H1 (cell line): ENCODE measurements around the gene PEAK1. TPM values are rescaled to one million over a fixed set of nuclear protein-coding genes. Genes with fewer than 3 reads are reported as not detected.

Experiments used
- CTCF ChIA-PET: fragments of 300-600 bp; sonication (Branson Sonifier 250); formaldehyde crosslinking; loops from one replicate; lab custom pipeline; 2021; ENCODE audit not compliant: partially characterized antibody; lab: Charles Lee
- POLR2A ChIA-PET: fragments of 300-600 bp; sonication (Branson Sonifier 250); formaldehyde crosslinking; loops from one replicate; lab custom pipeline; 2021; ENCODE audit warnings: inconsistent platforms; ENCODE audit not compliant: partially characterized antibody; lab: Charles Lee
- DNase-seq, 2 experiments: peaks; one replicate each; pipeline versions ENCODE4 v3.0.0 to v3.0.0-alpha.2; 2010 to 2022; ENCODE audit warnings: low spot score in 2 of 2, low read depth in 1 of 2, mixed read lengths in 1 of 2
- FAIRE-seq: peaks from 2 replicates; lab custom pipeline; 2011; peaks lifted over from hg19 to GRCh38; lab: Jason Lieb, UNC
- H2AFZ ChIP-seq: 2 replicates; pipeline ENCODE4 v1.8.1; 2012; ENCODE audit warnings: low read length, inconsistent platforms
- H2AK5ac ChIP-seq: 2 replicates; pipeline ENCODE4 v1.6.1; 2013; ENCODE audit warnings: low read depth, low read length
- H2BK120ac ChIP-seq: replicated peaks from 2 replicates; pipeline ENCODE3; 2013; ENCODE audit warnings: low read depth, low read length, inconsistent platforms
- H2BK12ac ChIP-seq: 2 replicates; pipeline ENCODE4 v1.6.1; 2013; ENCODE audit warnings: low read depth, low read length
- H2BK15ac ChIP-seq: 2 replicates; pipeline ENCODE4 v1.6.1; 2013; ENCODE audit warnings: low read length
- H2BK20ac ChIP-seq: 2 replicates; pipeline ENCODE4 v1.6.1; 2013; ENCODE audit warnings: low read length
- H2BK5ac ChIP-seq: 2 replicates; pipeline ENCODE4 v1.6.1; 2013; ENCODE audit warnings: low read depth, low read length
- H3K14ac ChIP-seq: 2 replicates; pipeline ENCODE4 v1.6.1; 2013; ENCODE audit warnings: inconsistent platforms; ENCODE audit not compliant: insufficient read length
- H3K18ac ChIP-seq: 2 replicates; pipeline ENCODE4 v1.6.1; 2013; ENCODE audit warnings: low read length; ENCODE audit errors: extremely low read depth
- H3K23ac ChIP-seq: 2 replicates; pipeline ENCODE4 v1.6.1; 2013; ENCODE audit warnings: inconsistent platforms; ENCODE audit not compliant: insufficient read length
- H3K23me2 ChIP-seq: 2 replicates; pipeline ENCODE4 v1.6.1; 2013; ENCODE audit warnings: low read depth, low read length
- H3K27ac ChIP-seq: 2 replicates; pipeline ENCODE4 v1.6.1; 2011; ENCODE audit warnings: low read depth, low read length, inconsistent platforms
- H3K27me3 ChIP-seq, 4 experiments: replicated peaks in 1 of 4; 1 replicate in 1 of 4; 2 replicates in 3 of 4; pipeline versions ENCODE4 v1.6.1 to v1.8.1; 2011 to 2013; ENCODE audit warnings: low read length in 3 of 4, mild to moderate bottlenecking in 3 of 4, inconsistent platforms in 2 of 4, mixed read lengths in 2 of 4, moderate library complexity in 1 of 4; ENCODE audit not compliant: control insufficient read depth in 3 of 4, insufficient read depth in 3 of 4; ENCODE audit errors: extremely low read depth in 1 of 4
- H3K36me3 ChIP-seq, 4 experiments: 2 replicates each; pipeline versions ENCODE4 v1.6.1 to v1.8.1; 2011 to 2013; ENCODE audit warnings: mild to moderate bottlenecking in 4 of 4, low read length in 3 of 4, moderate library complexity in 2 of 4, control low read depth in 1 of 4, inconsistent platforms in 1 of 4; ENCODE audit not compliant: insufficient read depth in 4 of 4, control insufficient read depth in 2 of 4
- H3K4ac ChIP-seq: replicated peaks from 2 replicates; pipeline ENCODE3; 2013; ENCODE audit warnings: low read length, low read depth, mixed read lengths, inconsistent platforms; ENCODE audit not compliant: insufficient read length
- H3K4me1 ChIP-seq, 4 experiments: replicated peaks in 1 of 4; 1 replicate in 1 of 4; 2 replicates in 3 of 4; pipeline versions ENCODE4 v1.6.1 to v1.8.1; 2011 to 2013; ENCODE audit warnings: low read length in 3 of 4, inconsistent platforms in 2 of 4, mixed read lengths in 1 of 4; ENCODE audit not compliant: insufficient read depth in 4 of 4, control insufficient read depth in 3 of 4
- H3K4me2 ChIP-seq, 2 experiments: 2 replicates each; pipeline versions ENCODE4 v1.6.1 to v1.8.1; 2011 to 2013; ENCODE audit warnings: low read depth in 2 of 2, low read length in 2 of 2, control low read depth in 1 of 2, inconsistent platforms in 1 of 2, mild to moderate bottlenecking in 1 of 2; ENCODE audit not compliant: insufficient read depth in 1 of 2
- H3K4me3 ChIP-seq, 4 experiments: fragments of 200-600, 300-600 bp in 1 of 4; sonication (generic), shearing (Covaris generic), sonication (Bioruptor Twin) in 1 of 4; 2 replicates each; pipeline versions ENCODE4 v1.5.1 to v1.8.1; 2011 to 2016; ENCODE audit warnings: low read length in 4 of 4, low read depth in 3 of 4, control low read depth in 2 of 4, inconsistent platforms in 2 of 4, mild to moderate bottlenecking in 2 of 4, mixed read lengths in 1 of 4, moderate library complexity in 1 of 4; ENCODE audit not compliant: insufficient read depth in 2 of 4; ENCODE audit errors: extremely low read depth in 1 of 4
- H3K56ac ChIP-seq: replicated peaks from 2 replicates; pipeline ENCODE3; 2013; ENCODE audit warnings: low read depth, mild to moderate bottlenecking, mixed read lengths, low read length, inconsistent platforms; ENCODE audit not compliant: insufficient read length
- H3K79me1 ChIP-seq: 2 replicates; pipeline ENCODE4 v1.6.1; 2013; ENCODE audit warnings: low read depth, low read length, control low read depth
- H3K79me2 ChIP-seq, 2 experiments: 2 replicates each; pipeline versions ENCODE4 v1.6.1 to v1.8.1; 2012 to 2013; ENCODE audit warnings: low read length in 2 of 2, mild to moderate bottlenecking in 2 of 2, inconsistent platforms in 1 of 2; ENCODE audit not compliant: insufficient read depth in 2 of 2, control insufficient read depth in 1 of 2
- H3K9ac ChIP-seq, 4 experiments: replicated peaks in 1 of 4; 1 replicate in 1 of 4; 2 replicates in 3 of 4; pipeline versions ENCODE4 v1.6.1 to v1.8.1; 2011 to 2013; ENCODE audit warnings: low read depth in 3 of 4, low read length in 3 of 4, control low read depth in 2 of 4, mild to moderate bottlenecking in 2 of 4, moderate library complexity in 2 of 4, inconsistent platforms in 1 of 4; ENCODE audit errors: extremely low read depth in 1 of 4
- H3K9me3 ChIP-seq, 2 experiments: 2 replicates each; pipeline versions ENCODE4 v1.6.1 to v1.8.1; 2012 to 2013; ENCODE audit warnings: mild to moderate bottlenecking in 2 of 2, moderate library complexity in 2 of 2, control low read depth in 1 of 2, inconsistent platforms in 1 of 2, low read depth in 1 of 2, low read length in 1 of 2, mixed read lengths in 1 of 2; ENCODE audit not compliant: insufficient read depth in 2 of 2
- H4K20me1 ChIP-seq, 2 experiments: replicated peaks in 1 of 2; 2 replicates each; pipeline versions ENCODE3 to v1.8.1; 2011 to 2013; ENCODE audit warnings: inconsistent platforms in 2 of 2, low read length in 2 of 2, mild to moderate bottlenecking in 1 of 2; ENCODE audit not compliant: insufficient read depth in 2 of 2, control insufficient read depth in 1 of 2
- H4K5ac ChIP-seq: 2 replicates; pipeline ENCODE4 v1.6.1; 2013; ENCODE audit warnings: low read length, low read depth, mixed read lengths, inconsistent platforms; ENCODE audit not compliant: insufficient read length
- H4K8ac ChIP-seq: 2 replicates; pipeline ENCODE4 v1.8.0; 2013; ENCODE audit warnings: mild to moderate bottlenecking, moderate library complexity, low read length, inconsistent platforms; ENCODE audit not compliant: insufficient read depth; ENCODE audit errors: extremely low read depth
- H4K91ac ChIP-seq: replicated peaks from 2 replicates; pipeline ENCODE3; 2013; ENCODE audit warnings: low read length, mixed read lengths, inconsistent platforms; ENCODE audit not compliant: insufficient read length
- BACH1 ChIP-seq: IDR thresholded peaks from 2 replicates; pipeline ENCODE4 v1.6.1; 2012; ENCODE audit warnings: low read length, improper control_type of control experiment
- EP300 ChIP-seq, 2 experiments: IDR thresholded peaks; 1 replicate in 1 of 2; 2 replicates in 1 of 2; pipeline ENCODE4 v1.6.1; 2011 to 2012; ENCODE audit warnings: low read depth in 2 of 2, low read length in 2 of 2, mild to moderate bottlenecking in 2 of 2, borderline replicate concordance in 1 of 2, inconsistent platforms in 1 of 2, moderate library complexity in 1 of 2
- FOSL1 ChIP-seq: IDR thresholded peaks from 2 replicates; pipeline ENCODE4 v1.6.1; 2011; ENCODE audit warnings: mild to moderate bottlenecking, low read depth, low read length, moderate library complexity; ENCODE audit not compliant: insufficient read depth
- KDM1A ChIP-seq: fragments of 200-600, 300-600 bp; sonication (generic); IDR thresholded peaks from 2 replicates; pipeline ENCODE4 v1.7.1; 2016; ENCODE audit warnings: mild to moderate bottlenecking, low read length, borderline replicate concordance
- KDM5A ChIP-seq: fragments of 200-600 bp; IDR thresholded peaks from 2 replicates; pipeline ENCODE4 v1.7.1; 2012; ENCODE audit warnings: mild to moderate bottlenecking, low read length, inconsistent platforms, mixed read lengths
- POLR2AphosphoS5 ChIP-seq: IDR thresholded peaks from 2 replicates; pipeline ENCODE4 v1.6.1; 2011; ENCODE audit warnings: low read depth, low read length
- POU5F1 ChIP-seq: IDR thresholded peaks from 2 replicates; pipeline ENCODE4 v1.6.1; 2011; ENCODE audit warnings: low read depth, mild to moderate bottlenecking, low read length, moderate library complexity
- SIRT6 ChIP-seq: IDR thresholded peaks from one replicate; pipeline ENCODE4 v1.7.1; 2012; ENCODE audit warnings: low read length, inconsistent platforms
- TEAD4 ChIP-seq: IDR thresholded peaks from 2 replicates; pipeline ENCODE4 v1.6.1; 2012; ENCODE audit warnings: low read depth, low read length, inconsistent platforms, mixed read lengths
- USF2 ChIP-seq: IDR thresholded peaks from 2 replicates; pipeline ENCODE4 v1.6.1; 2011; ENCODE audit warnings: low read length, improper control_type of control experiment
- ZNF274 ChIP-seq: IDR thresholded peaks from 2 replicates; pipeline ENCODE4 v1.7.0; 2012; ENCODE audit warnings: low read length, borderline replicate concordance; ENCODE audit errors: extremely low read depth
- WGBS, 2 experiments: shearing (Covaris generic) in 1 of 2; methylation state at CpG; one replicate each; pipeline versions ENCODE4 v1.1.6 to v1.1.7; 2013 to 2015; ENCODE audit warnings: low lambda C conversion rate in 2 of 2, mixed read lengths in 2 of 2, inconsistent platforms in 1 of 2, low coverage in 1 of 2, missing lambda C conversion rate in 1 of 2; ENCODE audit not compliant: insufficient replicate concordance in 2 of 2, insufficient coverage in 1 of 2, insufficient read length in 1 of 2; ENCODE audit errors: extremely low coverage in 1 of 2, missing lambda C conversion rate in 1 of 2; 5-methylcytosine and 5-hydroxymethylcytosine counted together
- polyA plus RNA-seq, 7 experiments: library from polyadenylated mRNA; depleted of rRNA in 3 of 7; stranded (reverse) in 5 of 7; unstranded in 2 of 7; fragments of >200 nt in 5 of 7; fragments of 200-250 nt in 2 of 7; gene quantifications; 1 replicate in 5 of 7; 2 replicates in 1 of 7; 4 replicates in 1 of 7; pipeline versions ENCODE4 v1.2.1 to v1.2.3, GENCODE V29; 2011 to 2013; ENCODE audit warnings: missing spikeins in 2 of 7, mixed read lengths in 2 of 7
- total RNA-seq: library from RNA; stranded (reverse); fragmentation: NEBNext Ultra II Directional; extraction: Animal tissue kit (Norgen Biotek cat#: 25700); gene quantifications from 2 replicates; pipeline ENCODE4 v1.2.1, GENCODE V29; 2021

PEAK1 gene
- total and polyA plus RNA-seq, 2 of the 8 experiments (the other 6 are each of a cell fraction or from before 2014, with no cell fraction given): 8.8 to 44.8 TPM

DNA sequence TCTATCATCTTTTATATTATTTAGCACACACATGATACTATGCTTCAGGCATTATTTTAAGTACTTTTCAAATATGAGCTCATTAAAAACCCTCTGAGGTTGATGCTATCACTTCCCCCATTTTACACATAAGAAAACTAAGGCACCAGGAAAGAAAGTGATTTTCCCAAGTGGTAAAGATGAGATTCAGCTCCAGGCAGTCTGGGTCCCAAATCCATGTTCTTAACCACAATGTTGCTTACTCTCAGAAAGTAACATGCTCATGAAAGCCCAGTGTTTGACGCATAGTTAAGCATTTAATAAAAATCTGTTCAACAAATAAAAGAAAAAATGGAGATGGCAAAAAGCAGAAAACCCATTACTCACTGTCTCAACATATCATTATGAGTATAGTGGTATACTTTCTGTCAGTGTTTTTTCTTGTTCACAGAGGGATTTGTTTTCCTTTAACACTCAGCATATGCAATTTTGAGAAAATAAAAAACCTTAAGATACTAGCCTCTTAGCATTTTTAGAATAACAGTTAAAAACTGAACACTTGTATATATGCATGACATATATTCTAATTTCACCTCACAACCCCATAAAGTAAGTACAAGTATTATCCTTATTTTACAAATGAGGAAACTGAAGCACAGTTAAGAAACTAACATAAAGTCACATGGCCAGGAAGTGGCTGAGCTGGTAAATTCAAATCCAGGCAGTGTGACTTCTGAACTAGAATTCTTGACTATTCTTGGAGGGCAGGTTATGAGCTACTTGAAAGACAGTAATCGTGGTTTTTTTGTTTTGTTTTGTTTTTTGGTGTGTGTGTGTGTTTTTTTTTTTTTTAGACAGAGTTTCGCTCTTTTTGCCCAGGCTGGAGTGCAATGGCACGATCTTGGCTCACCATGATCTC lies 10.4 kb downstream of the PEAK1 start:
- FAIRE-seq (no peak), DNase-seq (no peak)
- H4K8ac ChIP-seq: no peak overlapping the region
- peaks cover 0 to 5% (median 0%) of the 10 kb centered on the region in 4 experiments; a peak in 3 of 7 replicates for H3K4me1 ChIP-seq
- H3K27me3 ChIP-seq: no peaks in the 10 kb centered on the region
- 88% methylated on average over 4 of the region's 4 CpGs; no CpG with 5 or more reads in 1 of the 2 experiments for WGBS, 2 experiments
- no peaks in the 10 kb centered on the region for H3K23me2 ChIP-seq
- H3K56ac ChIP-seq: no peak overlapping the region
- H3K9me3 ChIP-seq: no peaks in the 10 kb centered on the region
- no peak overlapping the region for H2BK120ac ChIP-seq
- no peak overlapping the region for H3K9ac ChIP-seq
- H3K79me2 ChIP-seq: peaks cover 0 to 91% of the 10 kb centered on the region in 2 experiments; a peak in 3 of 4 replicates
- POLR2A ChIA-PET: interaction anchor here (0.9 to 1.3 kb wide), 3 partner anchors 8 to 134 kb away, joined by 3 to 5 read pairs (median 3); no protein-coding TSS in a partner anchor
- H3K18ac ChIP-seq: no peak overlapping the region
- H3K23ac ChIP-seq: no peak overlapping the region
- no peak overlapping the region for H3K4ac ChIP-seq
- no peak overlapping the region for H2BK5ac ChIP-seq
- H4K20me1 ChIP-seq: peaks cover 0 to 1% of the 10 kb centered on the region in 2 experiments
- no peak overlapping the region for H2BK12ac ChIP-seq
- no peak overlapping the region for H2AK5ac ChIP-seq
- no peaks in the 10 kb centered on the region; a peak in 2 of 8 replicates for H3K36me3 ChIP-seq
- H2BK20ac ChIP-seq: no peak overlapping the region
- no peak overlapping the region for H3K27ac ChIP-seq
- CTCF ChIA-PET: interaction anchor here (1.0 to 1.7 kb wide), 3 partner anchors 10 to 291 kb away, joined by 3 to 5 read pairs (median 5); partner anchors contain the start of gene PEAK1
- no peak overlapping the region for H2BK15ac ChIP-seq
- H4K5ac ChIP-seq: no peak overlapping the region
- no peak overlapping the region for H3K4me3 ChIP-seq
- no peak overlapping the region for H3K14ac ChIP-seq
- H2AFZ ChIP-seq: no peak overlapping the region
- H3K79me1 ChIP-seq: no peaks in the 10 kb centered on the region
- no peak overlapping the region for H3K4me2 ChIP-seq
- H4K91ac ChIP-seq: no peak overlapping the region
- TF ChIP-seq POLR2AphosphoS5: no peak
- TF ChIP-seq TEAD4: no peak
- no peak for TF ChIP-seq SIRT6
- TF ChIP-seq KDM5A: no peak
- no peak for TF ChIP-seq BACH1
- no peak for TF ChIP-seq KDM1A
- TF ChIP-seq POU5F1: no peak
- TF ChIP-seq EP300 (IDR thresholded peaks at IDR 0.05; ENCODE audit: borderline replicate concordance in 1 of 2, low read depth in 2 of 2, low read length in 2 of 2): no peak
- no peak for TF ChIP-seq FOSL1
- TF ChIP-seq USF2: no peak
- TF ChIP-seq ZNF274: no peak
